Naive thymus-derived CD4-positive, alpha-beta T cell (primary cell): ENCODE measurements around the gene CRLF2. TPM values are rescaled to one million over a fixed set of nuclear protein-coding genes. Genes with fewer than 3 reads are reported as not detected.
"Not testable (repeated sequence)": the region's sequence is repeated elsewhere in the genome, so short reads cannot be mapped to it uniquely, and the experiment has no call there.

Experiments used
- ATAC-seq: fragments of 150-1000 bp; cut with Tn5 transposase; 2 replicates; pipeline ENCODE4 v1.10.0; 2021; ENCODE audit warnings: mild to moderate bottlenecking, moderate library complexity
- CTCF ChIA-PET: fragments of 350-600 bp; sonication (Branson Sonifier 250); formaldehyde crosslinking; loops from one replicate; lab custom pipeline; 2021; ENCODE audit warnings: antibody characterized with exemption; lab: Charles Lee
- POLR2A ChIA-PET: fragments of 350-600 bp; sonication (Branson Sonifier 250); formaldehyde crosslinking; loops from one replicate; lab custom pipeline; 2021; ENCODE audit warnings: antibody characterized with exemption, inconsistent platforms; lab: Charles Lee
- DNase-seq, 9 donors: peaks; one replicate each; pipeline versions ENCODE4 v3.0.0 to v3.0.0-alpha.2; 2020 to 2022; ENCODE audit warnings: mixed read lengths in 1 of 9
- H3K27ac ChIP-seq: one replicate; pipeline ENCODE4 v1.7.0; 2013; ENCODE audit warnings: mild to moderate bottlenecking, low read depth, low read length, moderate library complexity
- H3K27me3 ChIP-seq, 2 donors: one replicate each; pipeline ENCODE4 v1.7.0; 2013; ENCODE audit warnings: low read length in 2 of 2, mild to moderate bottlenecking in 2 of 2, moderate library complexity in 2 of 2; ENCODE audit not compliant: control insufficient read depth in 2 of 2, insufficient read depth in 2 of 2
- H3K36me3 ChIP-seq, 3 experiments: 1 replicate in 2 of 3; 2 replicates in 1 of 3; pipeline ENCODE4 v1.7.0; 2013; ENCODE audit warnings: low read length in 3 of 3, mild to moderate bottlenecking in 3 of 3, moderate library complexity in 1 of 3; ENCODE audit not compliant: insufficient read depth in 3 of 3, control insufficient read depth in 2 of 3
- H3K4me1 ChIP-seq, 2 donors: one replicate each; pipeline ENCODE4 v1.7.0; 2013; ENCODE audit warnings: low read length in 2 of 2, mild to moderate bottlenecking in 2 of 2, moderate library complexity in 1 of 2; ENCODE audit not compliant: control insufficient read depth in 2 of 2, insufficient read depth in 2 of 2
- H3K4me3 ChIP-seq: 2 replicates; pipeline ENCODE4 v1.7.0; 2013; ENCODE audit warnings: mild to moderate bottlenecking, low read length
- H3K9me3 ChIP-seq, 3 experiments: 1 replicate in 2 of 3; 2 replicates in 1 of 3; pipeline ENCODE4 v1.7.0; 2013; ENCODE audit warnings: low read length in 3 of 3; ENCODE audit not compliant: control insufficient read depth in 2 of 3
- H3K27ac Mint-ChIP-seq, 9 donors: one replicate each; pipeline ENCODE4 v1.8.0; 2020 to 2022; ENCODE audit warnings: mixed read lengths in 9 of 9, mild to moderate bottlenecking in 8 of 9, moderate library complexity in 5 of 9, inconsistent platforms in 2 of 9
- H3K27me3 Mint-ChIP-seq, 5 donors: one replicate each; pipeline ENCODE4 v1.8.0; 2021 to 2022; ENCODE audit warnings: mixed read lengths in 5 of 5, mild to moderate bottlenecking in 1 of 5
- H3K36me3 Mint-ChIP-seq, 5 donors: one replicate each; pipeline ENCODE4 v1.8.0; 2020 to 2022; ENCODE audit warnings: mixed read lengths in 5 of 5, mild to moderate bottlenecking in 3 of 5, inconsistent platforms in 1 of 5
- H3K4me1 Mint-ChIP-seq, 7 donors: one replicate each; pipeline ENCODE4 v1.8.0; 2020 to 2022; ENCODE audit warnings: mixed read lengths in 7 of 7, mild to moderate bottlenecking in 3 of 7, inconsistent platforms in 1 of 7
- H3K4me3 Mint-ChIP-seq, 10 donors: one replicate each; pipeline ENCODE4 v1.8.0; 2020 to 2022; ENCODE audit warnings: mild to moderate bottlenecking in 10 of 10, mixed read lengths in 10 of 10, moderate library complexity in 6 of 10, inconsistent platforms in 2 of 10
- H3K9me3 Mint-ChIP-seq, 11 donors: one replicate each; pipeline ENCODE4 v1.8.0; 2020 to 2022; ENCODE audit warnings: mixed read lengths in 11 of 11, mild to moderate bottlenecking in 4 of 11, inconsistent platforms in 1 of 11, moderate library complexity in 1 of 11
- intact Hi-C, 2 donors: fragments of 100-400 bp; cut with micrococcal nuclease; formaldehyde crosslinking; loops; one replicate each; pipeline ENCODE4 v1.15.1; 2023
- polyA plus RNA-seq, 2 donors: library from polyadenylated mRNA; unstranded; fragments of 300-500 nt; fragmentation: Illumina TruSeq; gene quantifications; one replicate each; pipeline ENCODE4 v1.2.3, GENCODE V29; 2021
- total RNA-seq, 6 experiments: library from RNA in 5 of 6; stranded (reverse) in 5 of 6; gene quantifications; 1 replicate in 5 of 6; 2 replicates in 1 of 6; pipeline ENCODE4 v1.2.3 and lab custom pipeline; 2021 to 2026

Gene CRLF2
- total and polyA plus RNA-seq, 7 experiments from 2014 or later = 0.19 to 7.3 (median 0.69) TPM; not detected in 3

- Mint-ChIP-seq H3K27ac (no peak overlapping the region), H3K4me3 (no peak overlapping the region), H3K9me3 (peaks cover 0 to 2% (median 0%) of the 10 kb centered on the region in 11 donors), H3K36me3 (no peaks in the 10 kb centered on the region), H3K27me3 (peaks cover 0 to 7% (median 0%) of the 10 kb centered on the region in 5 donors), H3K4me1 (no peaks in the 10 kb centered on the region)
- Histone ChIP-seq H3K9me3 (no peaks in the 10 kb centered on the region), H3K27ac (no peak overlapping the region), H3K4me1 (no peaks in the 10 kb centered on the region), H3K36me3 (no peaks in the 10 kb centered on the region), H3K4me3 (no peak overlapping the region), H3K27me3 (no peaks in the 10 kb centered on the region)
- CTCF ChIA-PET = no interaction called here
- POLR2A ChIA-PET = no interaction called here
- DNase-seq (peak in 2 of 9 donors; percentile 14 to 18), ATAC-seq (no peak)
- intact Hi-C loops = no loop called here
These were observed 31.3 kb downstream of the CRLF2 start for GRCh38 chrX:1181170-1181569.

- no peaks in the 10 kb centered on the region for H3K4me1 Mint-ChIP-seq
- H3K36me3 ChIP-seq = no peaks in the 10 kb centered on the region
- peak overlapping the region in 2 of 9 donors; percentile 32 to 76 for H3K27ac Mint-ChIP-seq
- no peaks in the 10 kb centered on the region for H3K9me3 ChIP-seq
- no peaks in the 10 kb centered on the region for H3K4me1 ChIP-seq
- no peak for ATAC-seq
- no peak overlapping the region for H3K4me3 ChIP-seq
- peak overlapping the region in 2 of 10 donors; percentile 15 to 45 for H3K4me3 Mint-ChIP-seq
- H3K36me3 Mint-ChIP-seq = no peaks in the 10 kb centered on the region
- no peak overlapping the region for H3K27ac ChIP-seq
- peaks cover 0 to 5% (median 0%) of the 10 kb centered on the region in 11 donors for H3K9me3 Mint-ChIP-seq
- intact Hi-C loops = loop anchor here in 1 of 2 donors (10.0 kb wide), 1 partner anchor 264 kb away; no protein-coding TSS in a partner anchor
- ChIA-PET POLR2A (no interaction called here), CTCF (no interaction called here)
- H3K27me3 Mint-ChIP-seq = peaks cover 0 to under 1% (median 0%) of the 10 kb centered on the region in 5 donors
- peak in 6 of 9 donors; percentile 34 to 73 (median 49) for DNase-seq
- no peaks in the 10 kb centered on the region for H3K27me3 ChIP-seq
These were observed 33.8 kb downstream of the CRLF2 start for GRCh38 chrX:1178580-1179057.

GRCh38 chrX:1176531-1177320 lies 35.7 kb downstream of the CRLF2 start:
- DNase-seq = peak in 4 of 9 donors; percentile 35 to 48 (median 42)
- H3K9me3 Mint-ChIP-seq, H3K27me3 ChIP-seq, H3K4me1 Mint-ChIP-seq, H3K36me3 Mint-ChIP-seq, H3K4me1 ChIP-seq, POLR2A ChIA-PET, H3K4me3 ChIP-seq, H3K36me3 ChIP-seq, ATAC-seq, CTCF ChIA-PET, H3K27me3 Mint-ChIP-seq, H3K27ac ChIP-seq, H3K9me3 ChIP-seq: not testable (repeated sequence)
- Mint-ChIP-seq H3K4me3 (peak overlapping the region in 3 of 10 donors; percentile 6 to 54 (median 37)), H3K27ac (peak overlapping the region in 5 of 9 donors; percentile 22 to 92 (median 76))
- intact Hi-C loops = loop anchor here in 1 of 2 donors (10.0 kb wide), 1 partner anchor 262 kb away; no protein-coding TSS in a partner anchor

- POLR2A ChIA-PET, H3K36me3 Mint-ChIP-seq, H3K27ac ChIP-seq, ATAC-seq, H3K4me3 Mint-ChIP-seq, H3K27me3 Mint-ChIP-seq, H3K9me3 Mint-ChIP-seq, H3K9me3 ChIP-seq, H3K4me3 ChIP-seq, H3K4me1 Mint-ChIP-seq, H3K36me3 ChIP-seq, H3K27me3 ChIP-seq, CTCF ChIA-PET, H3K4me1 ChIP-seq: not testable (repeated sequence)
- intact Hi-C loops = loop anchor here in 1 of 2 donors (5.0 to 10.0 kb wide), 2 partner anchors 163 to 260 kb away; no protein-coding TSS in a partner anchor
- peak overlapping the region in 3 of 9 donors; percentile 19 to 73 (median 65) for H3K27ac Mint-ChIP-seq
- peak in 4 of 9 donors; percentile 30 to 57 (median 49) for DNase-seq
These were observed 37.6 kb downstream of the CRLF2 start for GRCh38 chrX:1174609-1175545.

- H3K9me3 Mint-ChIP-seq, H3K4me3 ChIP-seq, H3K27ac ChIP-seq, POLR2A ChIA-PET, H3K4me1 ChIP-seq, H3K4me1 Mint-ChIP-seq, H3K4me3 Mint-ChIP-seq, ATAC-seq, H3K27me3 ChIP-seq, H3K9me3 ChIP-seq, H3K36me3 Mint-ChIP-seq, CTCF ChIA-PET, DNase-seq, H3K36me3 ChIP-seq: not testable (repeated sequence)
- intact Hi-C loops = loop anchor here in 1 of 2 donors (5.0 to 10.0 kb wide), 2 partner anchors 161 to 259 kb away; no protein-coding TSS in a partner anchor
- H3K27ac Mint-ChIP-seq = peak overlapping the region in 1 of 9 donors; percentile 28
- peaks cover 0 to 11% (median 3%) of the 10 kb centered on the region in 5 donors for H3K27me3 Mint-ChIP-seq
These were observed 39.0 kb downstream of the CRLF2 start for GRCh38 chrX:1173435-1173834.

- Histone ChIP-seq H3K4me1 (peaks cover 0 to 6% of the 10 kb centered on the region in 2 donors), H3K36me3 (no peaks in the 10 kb centered on the region), H3K27me3 (no peaks in the 10 kb centered on the region), H3K4me3 (no peak overlapping the region), H3K27ac (no peak overlapping the region), H3K9me3 (no peaks in the 10 kb centered on the region)
- no peak for DNase-seq
- intact Hi-C loops = loop anchor here in 1 of 2 donors (5.0 to 10.0 kb wide), 2 partner anchors 160 to 258 kb away; no protein-coding TSS in a partner anchor
- ChIA-PET CTCF (no interaction called here), POLR2A (no interaction called here)
- peaks cover 0 to 17% (median 6%) of the 10 kb centered on the region in 5 donors for H3K27me3 Mint-ChIP-seq
- H3K4me1 Mint-ChIP-seq = peaks cover 7 to 12% (median 8%) of the 10 kb centered on the region in 7 donors
- H3K36me3 Mint-ChIP-seq = no peaks in the 10 kb centered on the region
- no peak for ATAC-seq
- H3K9me3 Mint-ChIP-seq = peaks cover 0 to 3% (median 0%) of the 10 kb centered on the region in 11 donors
- no peak overlapping the region for H3K4me3 Mint-ChIP-seq
- H3K27ac Mint-ChIP-seq = no peak overlapping the region
These were observed 40.0 kb downstream of the CRLF2 start for GRCh38 chrX:1172496-1172895.
